IMR-90 (cell line): ENCODE results near the gene ACKR2. TPM values are rescaled to one million over a fixed set of nuclear protein-coding genes. Genes with fewer than 3 reads are reported as not detected.

Experiments
- ATAC-seq: fragments of 200-7000 bp; cut with Tn5 transposase; 2 replicates; pipeline ENCODE4 v1.9.1; 2020; ENCODE audit warnings: low read depth, mild to moderate bottlenecking, moderate library complexity
- BruUV-seq: library from RNA; stranded (reverse); fragments of 400-500 nt; replicated peaks from 2 replicates; lab custom pipeline; 2021; lab: Mats Ljungman, UMichigan
- CTCF ChIA-PET: fragments of 300-600 bp; formaldehyde crosslinking; extraction: SDS; loops from one replicate; lab custom pipeline; 2021; ENCODE audit warnings: antibody characterized with exemption; lab: Yijun Ruan, JAX
- POLR2A ChIA-PET: fragments of 300-600 bp; sonication (Branson Sonifier 250); formaldehyde crosslinking; loops from one replicate; lab custom pipeline; 2022; ENCODE audit warnings: antibody characterized with exemption; ENCODE audit not compliant: unreplicated experiment; lab: Charles Lee
- DNase-seq: peaks from one replicate; pipeline ENCODE4 v3.0.0; 2013
- H2AFZ ChIP-seq: replicated peaks from 2 replicates; pipeline ENCODE3; 2013; ENCODE audit warnings: low read length, mild to moderate bottlenecking; ENCODE audit not compliant: poor library complexity
- H2AK5ac ChIP-seq: 2 replicates; pipeline ENCODE4 v1.6.1; 2013; ENCODE audit warnings: low read depth, low read length, inconsistent platforms
- H2AK9ac ChIP-seq: replicated peaks from 2 replicates; pipeline ENCODE3; 2013; ENCODE audit warnings: mild to moderate bottlenecking, low read depth, low read length, moderate library complexity; ENCODE audit not compliant: poor library complexity
- H2BK120ac ChIP-seq: 2 replicates; pipeline ENCODE4 v1.6.1; 2013; ENCODE audit warnings: low read depth, low read length, inconsistent platforms
- H2BK15ac ChIP-seq: 3 replicates; pipeline ENCODE4 v1.6.1; 2013; ENCODE audit warnings: low read depth, low read length, inconsistent platforms
- H2BK20ac ChIP-seq: 2 replicates; pipeline ENCODE4 v1.6.1; 2013; ENCODE audit warnings: low read depth, mild to moderate bottlenecking, inconsistent platforms, low read length, moderate library complexity
- H2BK5ac ChIP-seq: 2 replicates; pipeline ENCODE4 v1.6.1; 2013; ENCODE audit warnings: mild to moderate bottlenecking, low read depth, low read length, inconsistent platforms; ENCODE audit not compliant: poor library complexity, severe bottlenecking
- H3K14ac ChIP-seq: replicated peaks from 2 replicates; pipeline ENCODE4 v1.6.1; 2013; ENCODE audit warnings: low read depth, low read length, inconsistent platforms
- H3K18ac ChIP-seq: 2 replicates; pipeline ENCODE4 v1.6.1; 2013; ENCODE audit warnings: low read depth, low read length, control low read depth
- H3K23ac ChIP-seq: 2 replicates; pipeline ENCODE4 v1.6.1; 2013; ENCODE audit warnings: low read depth, low read length, inconsistent platforms
- H3K27ac ChIP-seq: 2 replicates; pipeline ENCODE4 v1.5.1; 2013; ENCODE audit warnings: mild to moderate bottlenecking, control low read depth, low read length; ENCODE audit not compliant: insufficient read depth
- H3K27me3 ChIP-seq: 2 replicates; pipeline ENCODE4 v1.6.1; 2013; ENCODE audit warnings: low read length; ENCODE audit not compliant: control insufficient read depth, insufficient read depth
- H3K36me3 ChIP-seq: 2 replicates; pipeline ENCODE4 v1.6.1; 2013; ENCODE audit warnings: low read length, mixed read lengths; ENCODE audit not compliant: control insufficient read depth, insufficient read depth
- H3K4ac ChIP-seq: 2 replicates; pipeline ENCODE4 v1.6.1; 2013; ENCODE audit warnings: low read depth, low read length, inconsistent platforms
- H3K4me1 ChIP-seq: 2 replicates; pipeline ENCODE4 v1.6.1; 2013; ENCODE audit warnings: low read length, mixed read lengths; ENCODE audit not compliant: control insufficient read depth, insufficient read depth
- H3K4me2 ChIP-seq: 2 replicates; pipeline ENCODE4 v1.6.1; 2013; ENCODE audit warnings: low read depth, mild to moderate bottlenecking, control low read depth, low read length, moderate library complexity
- H3K4me3 ChIP-seq: 2 replicates; pipeline ENCODE4 v1.5.1; 2013; ENCODE audit warnings: low read depth, mild to moderate bottlenecking, control low read depth, low read length, moderate library complexity; ENCODE audit not compliant: insufficient read depth
- H3K56ac ChIP-seq: 2 replicates; pipeline ENCODE4 v1.6.1; 2013; ENCODE audit warnings: low read length, inconsistent platforms; ENCODE audit not compliant: insufficient read depth; ENCODE audit errors: extremely low read depth
- H3K79me1 ChIP-seq, 2 experiments: 2 replicates each; pipeline ENCODE4 v1.6.1; 2013; ENCODE audit warnings: low read length in 2 of 2, inconsistent platforms in 1 of 2, low read depth in 1 of 2
- H3K9ac ChIP-seq: 2 replicates; pipeline ENCODE4 v1.6.1; 2013; ENCODE audit warnings: low read depth, low read length, control low read depth
- H3K9me1 ChIP-seq: 2 replicates; pipeline ENCODE4 v1.6.1; 2013; ENCODE audit warnings: low read length, inconsistent platforms; ENCODE audit not compliant: insufficient read depth
- H3K9me3 ChIP-seq: 2 replicates; pipeline ENCODE4 v1.6.1; 2013; ENCODE audit warnings: low read length; ENCODE audit not compliant: control insufficient read depth, insufficient read depth
- H4K20me1 ChIP-seq: 2 replicates; pipeline ENCODE4 v1.6.1; 2013; ENCODE audit warnings: low read length, inconsistent platforms; ENCODE audit not compliant: insufficient read depth
- H4K5ac ChIP-seq: 2 replicates; pipeline ENCODE4 v1.6.1; 2013; ENCODE audit warnings: mild to moderate bottlenecking, low read depth, low read length, control low read depth
- H4K8ac ChIP-seq, 2 experiments: 2 replicates each; pipeline ENCODE4 v1.6.1; 2013; ENCODE audit warnings: low read depth in 2 of 2, low read length in 2 of 2, control low read depth in 1 of 2, inconsistent platforms in 1 of 2
- H4K91ac ChIP-seq: 2 replicates; pipeline ENCODE4 v1.6.1; 2013; ENCODE audit warnings: low read depth, low read length, inconsistent platforms; ENCODE audit not compliant: insufficient read depth
- CHD1 ChIP-seq: IDR thresholded peaks from 2 replicates; pipeline ENCODE4 v1.6.1; 2012; ENCODE audit warnings: low read depth, low read length, improper control_type of control experiment
- MAZ ChIP-seq: IDR thresholded peaks from 2 replicates; pipeline ENCODE4 v1.6.1; 2012; ENCODE audit warnings: low read depth, mild to moderate bottlenecking, low read length, improper control_type of control experiment, moderate library complexity, borderline replicate concordance
- NFE2L2 ChIP-seq: fragments of 150-350 bp; IDR thresholded peaks from 2 replicates; pipeline ENCODE4 v1.6.1; 2016; ENCODE audit warnings: low read depth, mild to moderate bottlenecking, low read length
- POLR2A ChIP-seq: IDR thresholded peaks from 2 replicates; pipeline ENCODE4 v1.6.1; 2012; ENCODE audit warnings: mild to moderate bottlenecking, low read depth, low read length
- RAD21 ChIP-seq: IDR thresholded peaks from 2 replicates; pipeline ENCODE4 v1.6.1; 2012; ENCODE audit warnings: low read length, improper control_type of control experiment
- RCOR1 ChIP-seq: IDR thresholded peaks from 2 replicates; pipeline ENCODE4 v1.6.1; 2012; ENCODE audit warnings: mild to moderate bottlenecking, low read length, improper control_type of control experiment; ENCODE audit not compliant: insufficient replicate concordance
- RFX5 ChIP-seq: IDR thresholded peaks from 2 replicates; pipeline ENCODE4 v1.8.0; 2012; ENCODE audit warnings: low read depth, mild to moderate bottlenecking, low read length, moderate library complexity
- WGBS, 2 experiments: methylation state at CpG; one replicate each; pipeline versions ENCODE4 v1.1.5 to v1.1.7; 2013; ENCODE audit warnings: missing lambda C conversion rate in 2 of 2; ENCODE audit not compliant: insufficient read length in 1 of 2; ENCODE audit errors: extremely low coverage in 2 of 2; 5-methylcytosine and 5-hydroxymethylcytosine counted together
- dilution Hi-C: fragments of 300-500 bp; cut with HindIII; formaldehyde crosslinking; loops from one replicate; pipeline ENCODE4 v1.14.3; 2018; ENCODE audit warnings: low sequenced_read_pairs; ENCODE audit not compliant: unreplicated experiment
- in situ Hi-C: fragments of 300-500 bp; cut with MboI; formaldehyde crosslinking; loops from 3 replicates; pipeline ENCODE4 v1.14.3; 2019; ENCODE audit warnings: low sequenced_read_pairs, inconsistent platforms, mixed read lengths
- intact Hi-C: fragments of 100-400 bp; cut with micrococcal nuclease; formaldehyde crosslinking; loops from 2 replicates; pipeline ENCODE4 v1.10.0; 2022
- polyA plus RNA-seq, 3 experiments: library from polyadenylated mRNA; depleted of rRNA; stranded (reverse); fragments of >200 nt; gene quantifications; 2 replicates each; pipeline ENCODE4 v1.2.3, GENCODE V29; 2012; ENCODE audit warnings: low replicate concordance in 1 of 3
- total RNA-seq: library from RNA; depleted of rRNA; stranded (reverse); fragments of >200 nt; gene quantifications from 2 replicates; pipeline ENCODE4 v1.2.3, GENCODE V29; 2012

ACKR2 gene
- total and polyA plus RNA-seq, 2 of the 4 experiments (the other 2 are of a cell fraction): 0.10 TPM; not detected in 1

- TF ChIP-seq RFX5 (no peak), RCOR1 (no peak), NFE2L2 (no peak)
Measured at GRCh38 chr3:42876401-42876800, 67.2 kb downstream of the ACKR2 start (continued).

- intact Hi-C loops: no loop called here
- no peak overlapping the region for H3K4ac ChIP-seq
- H3K9ac ChIP-seq: no peak overlapping the region
- H3K79me1 ChIP-seq: no peaks in the 10 kb centered on the region
- no peak overlapping the region for H3K14ac ChIP-seq
- no peak overlapping the region for H2AFZ ChIP-seq
- H3K9me3 ChIP-seq: no peaks in the 10 kb centered on the region
- H3K23ac ChIP-seq: no peak overlapping the region
- DNase-seq (no peak), ATAC-seq (no peak)
- in situ Hi-C loops: loop anchor here (10.0 kb wide), 1 partner anchor 92 kb away; no protein-coding TSS in a partner anchor
- H3K4me2 ChIP-seq: no peak overlapping the region
- no peak overlapping the region for H4K8ac ChIP-seq
- H3K4me3 ChIP-seq: no peak overlapping the region
- ChIA-PET POLR2A (no interaction called here), CTCF (no interaction called here)
- no peak overlapping the region for H3K27ac ChIP-seq
- no peaks in the 10 kb centered on the region for H4K20me1 ChIP-seq
- no peak overlapping the region for H3K18ac ChIP-seq
- H4K91ac ChIP-seq: no peak overlapping the region
- H2AK5ac ChIP-seq: no peak overlapping the region
- BruUV-seq: no TSS peak
- no peak overlapping the region for H2BK15ac ChIP-seq
- no peaks in the 10 kb centered on the region; the same call in 1 of the 2 replicates for H3K9me1 ChIP-seq
- no peak overlapping the region for H2BK20ac ChIP-seq
- H3K36me3 ChIP-seq: no peaks in the 10 kb centered on the region
- no peak overlapping the region for H2BK120ac ChIP-seq
- H3K4me1 ChIP-seq: no peaks in the 10 kb centered on the region
- no peak overlapping the region for H2BK5ac ChIP-seq
- WGBS, 2 experiments: 50% methylated on average over 2 of the region's 7 CpGs; no CpG with 5 or more reads in 1 of the 2 experiments
- H3K27me3 ChIP-seq: peaks cover 18% of the 10 kb centered on the region
- dilution Hi-C loops: no loop called here
- no peak overlapping the region for H4K5ac ChIP-seq
- no peak overlapping the region for H3K56ac ChIP-seq
- H2AK9ac ChIP-seq: no peak overlapping the region
- TF ChIP-seq RAD21 (no peak), CHD1 (no peak), RCOR1 (no peak), MAZ (no peak), POLR2A (no peak), NFE2L2 (no peak)
Measured at GRCh38 chr3:42876940-42877720, 67.9 kb downstream of the ACKR2 start.
